Ovary (tissue), 9 donors: ENCODE results near the gene CLASP1. TPM values are rescaled to one million over a fixed set of nuclear protein-coding genes. Genes with fewer than 3 reads are reported as not detected.

Source experiments
- DNase-seq, 5 donors: peaks; one replicate each; pipeline ENCODE4 v3.0.0-alpha.2; 2019 to 2020
- H3K27ac ChIP-seq, 2 donors: fragments of 200-600 bp; one replicate each; pipeline versions ENCODE4 v1.5.1 to v1.8.0; 2019 to 2022
- H3K27me3 ChIP-seq: fragments of 200-600 bp; one replicate; pipeline ENCODE4 v1.8.0; 2022
- H3K36me3 ChIP-seq: fragments of 200-600 bp; sonication (generic); one replicate; pipeline ENCODE4 v1.5.1; 2019
- H3K4me1 ChIP-seq: one replicate; pipeline ENCODE4 v1.8.1; 2013; ENCODE audit warnings: mild to moderate bottlenecking, moderate library complexity; ENCODE audit not compliant: insufficient read depth
- H3K4me3 ChIP-seq: fragments of 200-600 bp; sonication (generic); one replicate; pipeline ENCODE4 v1.5.1; 2017
- H3K9me3 ChIP-seq, 2 donors: fragments of 200-600 bp in 1 of 2; sonication (generic) in 1 of 2; one replicate each; pipeline versions ENCODE4 v1.5.1 to v1.8.1; 2013 to 2019; ENCODE audit warnings: mild to moderate bottlenecking in 1 of 2, moderate library complexity in 1 of 2
- EP300 ChIP-seq: sonication (generic); formaldehyde crosslinking; IDR thresholded peaks from one replicate; pipeline ENCODE4 v1.6.1; 2017; ENCODE audit warnings: antibody characterized with exemption
- POLR2A ChIP-seq: fragments of 450-650 bp; IDR thresholded peaks from one replicate; pipeline ENCODE4 v1.6.1; 2017; ENCODE audit warnings: antibody characterized with exemption, mild to moderate bottlenecking, moderate library complexity
- WGBS, 3 donors: extraction: QIAGEN DNeasy Blood & Tissue Kit in 1 of 3; methylation state at CpG; one replicate each; pipeline versions ENCODE4 v1.1.5 to v1.1.7; 2013 to 2017; 5-methylcytosine and 5-hydroxymethylcytosine counted together
- intact Hi-C, 4 donors: fragments of 100-400 bp; cut with DNase I; formaldehyde crosslinking; loops; one replicate each; pipeline versions ENCODE4 v1.11.0 to v1.15.1; 2022 to 2023
- polyA plus RNA-seq, 2 donors: library from polyadenylated mRNA; stranded (reverse); fragments of 200-250 nt in 1 of 2; fragments of 350-450 nt in 1 of 2; fragmentation: Illumina TruSeq in 1 of 2; extraction: RNeasy Lipid Tissue Mini Kit (QIAGEN cat#74804) in 1 of 2; gene quantifications; one replicate each; pipeline ENCODE4 v1.2.3, GENCODE V29; 2013 to 2014
- total RNA-seq, 7 donors: library from RNA; depleted of rRNA in 2 of 7; stranded (reverse); fragments of >200 nt in 2 of 7; fragmentation: NEBNext Ultra II Directional in 3 of 7; extraction: Animal tissue kit (Norgen Biotek cat#: 25700) in 3 of 7; gene quantifications; one replicate each; pipeline versions ENCODE4 v1.1.0 to v1.2.4, GENCODE V29; 2016 to 2023
- TF ChIP-seq, protein P1 (sequence below), 3 donors: fragments of 450-650 bp in 2 of 3; fragments of 200-600 bp in 1 of 3; IDR thresholded peaks; one replicate each; pipeline versions ENCODE4 v1.5.1 to v1.8.0; 2016 to 2022; ENCODE audit warnings: antibody characterized with exemption in 3 of 3, mild to moderate bottlenecking in 1 of 3
- donor health status: DM: no; HTN: no; CAD: no; lungs with moderate emphysema.
- donor health status: DM: no; HTN: no; CAD: no.
- donor health status: Bipolar disorder and iron deficiency.
- donor health status: DM: yes; HTN: yes; CAD: no.
- donor health status: DM: no; HTN: no; CAD: no.
- donor health status: DM: yes; HTN: yes; CAD: no.

The CLASP1 gene
- total and polyA plus RNA-seq, 9 donors: 15.8 to 58.7 (median 47.9) TPM

DNA sequence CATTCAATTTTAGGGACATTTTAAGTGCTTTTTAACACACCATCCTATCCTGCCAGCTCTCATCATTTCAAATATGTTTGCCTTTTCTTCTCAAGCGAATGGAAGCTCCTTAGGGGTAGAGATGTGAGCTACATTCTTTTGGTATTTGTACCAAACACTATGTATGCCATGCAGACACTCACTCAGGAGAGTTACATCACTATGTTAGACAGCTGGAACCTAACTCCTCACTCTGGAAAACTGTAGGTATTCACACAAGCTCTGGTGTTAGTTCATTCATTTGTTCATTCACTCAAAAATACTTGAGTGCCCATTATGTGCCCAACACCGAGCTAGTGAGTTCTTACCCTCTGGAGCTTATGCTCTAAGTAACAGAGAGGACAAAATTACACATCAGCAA lies 144.9 kb downstream of the CLASP1 start:
- H3K9me3 ChIP-seq: peaks cover 0 to 1% of the 10 kb centered on the region in 2 donors
- intact Hi-C loops: no loop called here
- no peak for DNase-seq
- no peaks in the 10 kb centered on the region for H3K27me3 ChIP-seq
- no peak for TF ChIP-seq POLR2A
- no peak overlapping the region for H3K4me3 ChIP-seq
- H3K27ac ChIP-seq: no peak overlapping the region
- 95 to 98% (median 96%) methylated on average over 2 of the region's 2 CpGs for WGBS, 3 donors
- no peaks in the 10 kb centered on the region for H3K36me3 ChIP-seq
- peaks cover 2% of the 10 kb centered on the region for H3K4me1 ChIP-seq

DNA sequence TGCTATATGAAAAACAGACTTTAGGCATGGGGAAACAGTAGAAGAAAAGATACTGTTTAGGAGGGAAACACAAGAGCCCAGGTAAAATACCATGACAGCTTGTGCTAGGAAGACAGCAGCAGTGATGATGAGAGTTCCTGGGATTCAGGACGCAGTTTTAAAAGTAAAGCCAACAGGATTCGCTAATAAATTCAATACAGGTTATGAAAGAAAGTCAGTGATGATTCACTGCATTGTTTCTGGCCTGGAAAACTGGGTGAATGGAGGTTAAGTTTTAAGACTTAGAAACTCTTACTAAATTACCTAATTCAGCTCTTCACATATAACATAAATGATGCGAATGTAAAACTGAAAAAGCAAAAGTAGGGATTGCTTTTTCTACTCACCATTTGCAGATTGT lies 146.5 kb downstream of the CLASP1 start:
- H3K9me3 ChIP-seq: no peaks in the 10 kb centered on the region
- intact Hi-C loops: no loop called here
- H3K36me3 ChIP-seq: no peaks in the 10 kb centered on the region
- TF ChIP-seq, protein P1, sequence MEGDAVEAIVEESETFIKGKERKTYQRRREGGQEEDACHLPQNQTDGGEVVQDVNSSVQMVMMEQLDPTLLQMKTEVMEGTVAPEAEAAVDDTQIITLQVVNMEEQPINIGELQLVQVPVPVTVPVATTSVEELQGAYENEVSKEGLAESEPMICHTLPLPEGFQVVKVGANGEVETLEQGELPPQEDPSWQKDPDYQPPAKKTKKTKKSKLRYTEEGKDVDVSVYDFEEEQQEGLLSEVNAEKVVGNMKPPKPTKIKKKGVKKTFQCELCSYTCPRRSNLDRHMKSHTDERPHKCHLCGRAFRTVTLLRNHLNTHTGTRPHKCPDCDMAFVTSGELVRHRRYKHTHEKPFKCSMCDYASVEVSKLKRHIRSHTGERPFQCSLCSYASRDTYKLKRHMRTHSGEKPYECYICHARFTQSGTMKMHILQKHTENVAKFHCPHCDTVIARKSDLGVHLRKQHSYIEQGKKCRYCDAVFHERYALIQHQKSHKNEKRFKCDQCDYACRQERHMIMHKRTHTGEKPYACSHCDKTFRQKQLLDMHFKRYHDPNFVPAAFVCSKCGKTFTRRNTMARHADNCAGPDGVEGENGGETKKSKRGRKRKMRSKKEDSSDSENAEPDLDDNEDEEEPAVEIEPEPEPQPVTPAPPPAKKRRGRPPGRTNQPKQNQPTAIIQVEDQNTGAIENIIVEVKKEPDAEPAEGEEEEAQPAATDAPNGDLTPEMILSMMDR (IDR thresholded peaks at IDR 0.05): no peak
- TF ChIP-seq EP300: no peak
- no peak overlapping the region for H3K27ac ChIP-seq
- no peak overlapping the region for H3K4me3 ChIP-seq
- H3K27me3 ChIP-seq: no peaks in the 10 kb centered on the region
- 96 to 99% (median 98%) methylated on average over 3 of the region's 3 CpGs for WGBS, 3 donors
- DNase-seq: no peak
- peaks cover 2% of the 10 kb centered on the region for H3K4me1 ChIP-seq

DNA sequence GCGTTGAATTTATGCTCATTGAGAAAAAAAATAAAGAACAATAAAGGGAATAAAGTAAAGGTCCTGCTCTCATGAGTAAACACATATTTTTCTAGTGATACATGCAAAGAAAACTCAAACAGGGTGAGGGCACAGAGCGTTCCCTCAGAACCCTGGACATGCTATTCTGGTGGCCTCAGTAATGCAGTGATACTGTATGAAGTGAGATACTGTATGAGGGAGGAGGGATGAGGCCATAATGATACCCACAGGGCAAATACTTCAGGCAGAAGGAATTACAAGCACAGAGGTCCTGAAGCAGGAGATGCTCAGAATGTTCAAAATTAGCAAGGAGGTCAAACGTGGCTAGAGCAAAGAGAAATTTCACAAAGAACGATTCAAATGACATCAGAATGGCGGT lies 147.0 kb downstream of the CLASP1 start:
- no peak overlapping the region for H3K27ac ChIP-seq
- intact Hi-C loops: no loop called here
- H3K9me3 ChIP-seq: no peaks in the 10 kb centered on the region
- WGBS, 3 donors: 68 to 79% (median 70%) methylated on average over 5 of the region's 5 CpGs
- H3K36me3 ChIP-seq: no peaks in the 10 kb centered on the region
- no peaks in the 10 kb centered on the region for H3K27me3 ChIP-seq
- peaks cover 2% of the 10 kb centered on the region for H3K4me1 ChIP-seq
- no peak for DNase-seq
- no peak overlapping the region for H3K4me3 ChIP-seq
- TF ChIP-seq, protein P1 (IDR thresholded peaks at IDR 0.05): no peak
- TF ChIP-seq POLR2A: no peak
- no peak for TF ChIP-seq EP300

DNA sequence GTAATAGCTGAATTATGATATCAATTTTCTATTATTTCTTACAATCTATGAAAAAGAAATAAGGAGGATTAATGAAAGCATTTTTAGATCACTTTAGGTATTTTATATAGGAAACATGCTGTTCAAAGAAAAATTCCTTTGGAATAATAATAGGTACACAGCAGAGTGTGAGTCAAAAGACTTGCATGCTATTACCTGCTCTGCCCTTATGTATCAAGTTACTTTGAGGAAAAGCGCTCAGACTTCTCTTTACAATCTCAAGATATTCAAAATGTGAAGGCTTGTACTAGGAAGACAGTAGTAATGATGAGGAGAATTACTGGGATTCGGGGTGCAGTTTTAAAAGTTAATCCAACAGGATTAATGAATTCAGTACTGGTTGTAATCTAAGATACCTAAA lies 147.7 kb downstream of the CLASP1 start:
- Histone ChIP-seq H3K36me3 (no peaks in the 10 kb centered on the region), H3K9me3 (no peaks in the 10 kb centered on the region), H3K27ac (no peak overlapping the region), H3K4me3 (no peak overlapping the region), H3K4me1 (peaks cover 2% of the 10 kb centered on the region), H3K27me3 (no peaks in the 10 kb centered on the region)
- intact Hi-C loops: no loop called here
- TF ChIP-seq, protein P1 (IDR thresholded peaks at IDR 0.05): no peak
- no peak for TF ChIP-seq EP300
- TF ChIP-seq POLR2A: no peak
- 94 to 97% (median 96%) methylated on average over 2 of the region's 2 CpGs for WGBS, 3 donors
- DNase-seq: no peak

DNA sequence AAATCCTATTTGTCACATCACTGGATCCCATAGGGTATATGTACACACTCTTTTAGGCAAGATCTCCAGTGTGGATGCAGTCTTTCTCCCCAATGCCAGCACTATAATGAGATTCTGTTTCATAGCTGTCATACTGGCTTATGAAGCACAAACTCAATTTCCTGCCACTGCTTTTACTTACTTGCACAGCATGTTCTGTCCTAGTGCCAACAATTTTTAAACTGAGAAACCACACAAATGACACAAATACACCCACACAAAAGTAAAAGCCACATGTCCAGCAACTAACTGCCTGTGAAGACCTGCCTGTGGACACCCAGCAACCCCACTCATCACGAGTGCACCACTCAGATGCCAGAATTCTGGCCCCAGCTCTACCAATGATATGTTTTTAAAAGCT lies 148.2 kb downstream of the CLASP1 start:
- H3K27ac ChIP-seq: no peak overlapping the region

More for the DNA sequence above, 148.2 kb downstream of the CLASP1 start:
- Histone ChIP-seq H3K9me3 (no peaks in the 10 kb centered on the region), H3K27me3 (no peaks in the 10 kb centered on the region), H3K4me3 (no peak overlapping the region), H3K36me3 (no peaks in the 10 kb centered on the region), H3K4me1 (peaks cover under 1% of the 10 kb centered on the region)
- TF ChIP-seq POLR2A: no peak
- TF ChIP-seq, protein P1 (IDR thresholded peaks at IDR 0.05): no peak
- TF ChIP-seq EP300: no peak
- no peak for DNase-seq
- 45 to 59% (median 47%) methylated on average over 1 of the region's 1 CpG for whole genome bisulfite sequencing, 3 donors
- intact Hi-C loops: no loop called here
